Osteoblast (primary cell): ENCODE data around the gene SLC25A30. TPM values are rescaled to one million over a fixed set of nuclear protein-coding genes. Genes with fewer than 3 reads are reported as not detected.

ENCODE experiments used
- DNase-seq: peaks from one replicate; pipeline ENCODE4 v3.0.0; 2011; ENCODE audit warnings: low spot score, mixed read lengths; ENCODE audit not compliant: insufficient read length; ENCODE audit errors: missing footprints
- H2AFZ ChIP-seq: 2 replicates; pipeline ENCODE4 v1.6.0; 2011; ENCODE audit warnings: mild to moderate bottlenecking, low read length
- H3K27ac ChIP-seq: 2 replicates; pipeline ENCODE4 v1.5.1; 2011; ENCODE audit warnings: mild to moderate bottlenecking, low read depth, low read length, moderate library complexity
- H3K27me3 ChIP-seq: 2 replicates; pipeline ENCODE4 v1.6.0; 2012; ENCODE audit warnings: mild to moderate bottlenecking, control low read depth, inconsistent platforms, low read length, moderate library complexity; ENCODE audit not compliant: insufficient read depth
- H3K36me3 ChIP-seq: 2 replicates; pipeline ENCODE4 v1.5.1; 2011; ENCODE audit warnings: mild to moderate bottlenecking, low read length, control low read depth, moderate library complexity; ENCODE audit not compliant: insufficient read depth
- H3K4me1 ChIP-seq: 2 replicates; pipeline ENCODE4 v1.5.1; 2011; ENCODE audit warnings: mild to moderate bottlenecking, low read length, control low read depth, moderate library complexity; ENCODE audit not compliant: insufficient read depth
- H3K4me2 ChIP-seq: 2 replicates; pipeline ENCODE4 v1.6.0; 2011; ENCODE audit warnings: mild to moderate bottlenecking, low read length; ENCODE audit not compliant: insufficient read depth
- H3K4me3 ChIP-seq: fragments of 200-600 bp; sonication (generic); 3 replicates; pipeline ENCODE4 v1.5.1; 2012; ENCODE audit warnings: mild to moderate bottlenecking, low read length, inconsistent platforms; ENCODE audit not compliant: insufficient read depth
- H3K79me2 ChIP-seq: 2 replicates; pipeline ENCODE4 v1.6.0; 2012; ENCODE audit warnings: mild to moderate bottlenecking, low read length, control low read depth, inconsistent platforms; ENCODE audit not compliant: insufficient read depth
- H3K9me3 ChIP-seq: 2 replicates; pipeline ENCODE4 v1.5.1; 2011; ENCODE audit warnings: low read depth, low read length, control low read depth
- H4K20me1 ChIP-seq: 2 replicates; pipeline ENCODE4 v1.6.0; 2012; ENCODE audit warnings: mild to moderate bottlenecking, low read length, control low read depth; ENCODE audit not compliant: insufficient read depth
- total RNA-seq: library from RNA; depleted of rRNA; stranded (reverse); fragments of >200 nt; gene quantifications from 2 replicates; pipeline ENCODE4 v1.2.3, GENCODE V29; 2012
- TF ChIP-seq, protein P1 (sequence below): IDR thresholded peaks from 2 replicates; pipeline ENCODE4 v1.5.1; 2011; ENCODE audit warnings: mild to moderate bottlenecking, low read depth, low read length, moderate library complexity; ENCODE audit errors: extremely low read depth

SLC25A30 gene
- total RNA-seq, 1 donor = 11.2 TPM

DNA sequence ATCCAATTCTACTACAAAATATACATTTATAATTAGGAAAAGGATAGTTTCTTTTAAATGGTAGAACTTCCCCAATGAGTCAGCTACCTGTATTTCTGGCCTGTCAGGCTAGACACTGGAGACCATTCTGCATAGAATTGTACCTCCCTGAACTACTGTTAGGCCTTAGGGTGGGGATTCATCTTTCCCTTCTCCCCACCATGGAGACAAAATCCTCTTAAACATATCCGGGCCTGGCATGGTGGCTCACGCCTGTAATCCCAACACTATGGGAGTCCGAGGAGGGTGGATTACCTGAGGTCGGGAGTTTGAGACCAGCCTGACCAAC is 52.7 kb downstream of the SLC25A30 start:
- Histone ChIP-seq H3K4me2 (no peak overlapping the region), H3K4me1 (peaks cover 5% of the 10 kb centered on the region), H4K20me1 (no peaks in the 10 kb centered on the region), H3K27ac (no peak overlapping the region), H3K4me3 (no peak overlapping the region), H3K9me3 (no peaks in the 10 kb centered on the region), H3K79me2 (no peaks in the 10 kb centered on the region), H2AFZ (no peak overlapping the region), H3K27me3 (no peaks in the 10 kb centered on the region), H3K36me3 (peaks cover 19% of the 10 kb centered on the region)
- TF ChIP-seq, protein P1, sequence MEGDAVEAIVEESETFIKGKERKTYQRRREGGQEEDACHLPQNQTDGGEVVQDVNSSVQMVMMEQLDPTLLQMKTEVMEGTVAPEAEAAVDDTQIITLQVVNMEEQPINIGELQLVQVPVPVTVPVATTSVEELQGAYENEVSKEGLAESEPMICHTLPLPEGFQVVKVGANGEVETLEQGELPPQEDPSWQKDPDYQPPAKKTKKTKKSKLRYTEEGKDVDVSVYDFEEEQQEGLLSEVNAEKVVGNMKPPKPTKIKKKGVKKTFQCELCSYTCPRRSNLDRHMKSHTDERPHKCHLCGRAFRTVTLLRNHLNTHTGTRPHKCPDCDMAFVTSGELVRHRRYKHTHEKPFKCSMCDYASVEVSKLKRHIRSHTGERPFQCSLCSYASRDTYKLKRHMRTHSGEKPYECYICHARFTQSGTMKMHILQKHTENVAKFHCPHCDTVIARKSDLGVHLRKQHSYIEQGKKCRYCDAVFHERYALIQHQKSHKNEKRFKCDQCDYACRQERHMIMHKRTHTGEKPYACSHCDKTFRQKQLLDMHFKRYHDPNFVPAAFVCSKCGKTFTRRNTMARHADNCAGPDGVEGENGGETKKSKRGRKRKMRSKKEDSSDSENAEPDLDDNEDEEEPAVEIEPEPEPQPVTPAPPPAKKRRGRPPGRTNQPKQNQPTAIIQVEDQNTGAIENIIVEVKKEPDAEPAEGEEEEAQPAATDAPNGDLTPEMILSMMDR = no peak
- DNase-seq = no peak

DNA sequence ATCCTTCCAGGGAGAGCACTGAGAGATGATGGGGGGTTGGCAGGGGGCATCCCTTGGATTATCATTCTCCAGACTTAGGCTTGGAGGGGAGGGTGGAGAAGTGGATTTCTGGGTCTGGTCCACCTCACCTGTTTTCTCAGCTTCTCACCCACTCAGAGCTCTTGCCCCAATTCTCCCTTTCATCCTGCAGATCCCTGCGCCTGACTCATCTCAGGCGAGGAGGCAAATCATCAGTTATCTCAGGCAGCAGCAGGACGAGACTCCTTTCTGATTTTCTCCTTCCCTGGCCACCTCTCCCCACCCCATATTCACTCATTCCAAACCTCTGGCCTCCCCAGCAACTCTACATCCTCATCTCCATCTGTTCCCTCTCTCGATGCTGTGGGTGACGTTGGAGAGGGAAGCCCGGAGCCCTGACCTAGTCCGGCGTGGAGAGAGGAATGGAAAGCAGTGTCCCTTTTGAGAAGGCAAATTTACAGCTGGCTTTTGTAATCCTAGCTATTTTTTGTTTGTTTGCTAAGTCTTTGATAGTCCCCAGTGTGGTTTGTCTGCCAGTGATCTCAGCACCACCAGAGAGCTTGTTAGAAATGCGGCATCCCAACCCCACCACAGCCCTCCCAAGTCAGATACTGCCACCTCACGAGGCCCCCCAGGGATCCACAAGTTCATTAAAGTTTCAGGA is 53.2 kb downstream of the SLC25A30 start:
- H3K27me3 ChIP-seq = no peaks in the 10 kb centered on the region
- no peaks in the 10 kb centered on the region for H3K9me3 ChIP-seq
- TF ChIP-seq, protein P1 = no peak
- no peak for DNase-seq
- H3K4me1 ChIP-seq = peaks cover 5% of the 10 kb centered on the region
- no peak overlapping the region for H3K4me2 ChIP-seq
- H3K27ac ChIP-seq = no peak overlapping the region
- H4K20me1 ChIP-seq = no peaks in the 10 kb centered on the region
- no peaks in the 10 kb centered on the region for H3K79me2 ChIP-seq
- peaks cover 21% of the 10 kb centered on the region for H3K36me3 ChIP-seq
- no peak overlapping the region for H2AFZ ChIP-seq
- no peak overlapping the region for H3K4me3 ChIP-seq

DNA sequence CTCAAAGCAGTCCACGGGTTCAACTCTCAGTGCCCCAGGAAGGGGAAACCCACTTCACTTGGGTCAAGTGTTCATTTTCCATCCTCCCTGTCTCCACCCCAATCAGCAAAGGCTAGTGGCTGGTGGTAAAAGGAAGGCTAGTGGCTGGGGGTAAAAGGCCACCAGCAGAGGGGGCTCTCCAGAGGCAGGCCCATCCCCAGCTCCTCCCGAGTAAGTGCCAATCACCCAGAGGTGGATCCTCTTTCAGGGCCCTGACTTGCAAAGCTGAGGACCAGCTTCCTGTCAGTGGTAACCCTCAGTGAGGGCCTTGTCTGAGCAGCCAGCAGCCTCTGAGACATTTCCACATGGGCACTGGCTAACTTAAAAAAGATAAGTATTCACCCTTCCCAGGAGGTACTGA is 55.2 kb downstream of the SLC25A30 start:
- Histone ChIP-seq H2AFZ (no peak overlapping the region), H3K79me2 (no peaks in the 10 kb centered on the region), H3K4me3 (no peak overlapping the region), H3K4me2 (no peak overlapping the region), H3K27me3 (no peaks in the 10 kb centered on the region), H3K27ac (no peak overlapping the region), H3K9me3 (no peaks in the 10 kb centered on the region), H3K4me1 (peaks cover 5% of the 10 kb centered on the region), H3K36me3 (peaks cover 22% of the 10 kb centered on the region), H4K20me1 (no peaks in the 10 kb centered on the region)
- TF ChIP-seq, protein P1 = no peak
- no peak for DNase-seq

DNA sequence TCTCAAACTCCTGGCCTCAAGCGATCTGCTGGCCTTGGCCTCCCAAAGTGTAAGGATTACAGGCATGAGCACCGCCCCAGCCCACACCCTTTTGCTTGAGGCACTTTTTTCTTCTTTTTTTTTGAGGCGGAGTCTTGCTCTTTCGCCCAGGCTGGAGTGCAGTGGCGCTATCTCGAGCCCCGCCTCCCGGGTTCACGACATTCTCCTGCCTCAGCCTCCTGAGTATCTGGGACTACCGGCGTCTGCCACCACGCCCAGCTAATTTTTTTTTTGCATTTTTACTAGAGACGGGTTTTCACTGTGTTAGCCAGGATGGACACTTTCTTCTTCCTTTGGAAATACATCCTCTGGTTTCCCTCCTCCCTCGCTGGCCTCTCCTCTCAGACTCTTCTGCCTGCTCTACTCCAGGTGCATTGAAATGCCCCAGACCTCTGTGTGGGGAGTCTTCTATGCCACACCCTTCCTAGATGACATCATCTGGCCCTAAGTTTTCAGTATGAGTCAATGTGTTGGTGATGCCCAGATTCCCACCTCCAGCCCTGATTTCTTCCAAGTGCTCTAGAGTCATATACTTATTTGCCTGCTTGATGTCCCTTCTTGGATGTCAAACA is 56.5 kb downstream of the SLC25A30 start:
- Histone ChIP-seq H3K27ac (no peak overlapping the region), H3K4me1 (peaks cover 5% of the 10 kb centered on the region), H3K79me2 (no peaks in the 10 kb centered on the region), H3K27me3 (no peaks in the 10 kb centered on the region), H4K20me1 (no peaks in the 10 kb centered on the region), H3K36me3 (peaks cover 30% of the 10 kb centered on the region), H3K9me3 (no peaks in the 10 kb centered on the region), H3K4me3 (no peak overlapping the region), H3K4me2 (no peak overlapping the region), H2AFZ (no peak overlapping the region)
- peak; percentile 87 for DNase-seq
- TF ChIP-seq, protein P1 = no peak
